HG03064 (cell line): ENCODE data around the gene PBXIP1.

ENCODE experiments used
- ATAC-seq: cut with Tn5 transposase; IDR thresholded peaks from one replicate; pipeline ENCODE4 v1.9.1; 2021; ENCODE audit warnings: low read depth; ENCODE audit not compliant: unreplicated experiment

Gene PBXIP1

GRCh38 chr1:154974102-154974807 lies 18.4 kb upstream of the PBXIP1 start, which contains the start of gene CKS1B:
TSS of gene CKS1B (plus strand) at chr1:154974681. CDS start at chr1:154974746, 65 bp downstream.
- peak; percentile 62 for ATAC-seq

- ATAC-seq = peak; percentile 9
These were observed 17.6 kb upstream of the PBXIP1 start for GRCh38 chr1:154973344-154974101.

GRCh38 chr1:154972517-154973343 lies 16.8 kb upstream of the PBXIP1 start:
- no peak for ATAC-seq

GRCh38 chr1:154972213-154972516 lies 16.3 kb upstream of the PBXIP1 start:
- ATAC-seq = no peak

- ATAC-seq = no peak
These were observed 15.6 kb upstream of the PBXIP1 start for GRCh38 chr1:154971341-154971998.

GRCh38 chr1:154970631-154971340 lies 14.9 kb upstream of the PBXIP1 start, which contains the start of gene SHC1:
TSS of gene SHC1 (minus strand) at chr1:154970747. CDS start at chr1:154970526, 221 bp downstream.
- ATAC-seq = no peak

GRCh38 chr1:154969860-154970452 lies 14.1 kb upstream of the PBXIP1 start:
- no peak for ATAC-seq

- ATAC-seq = no peak
These were observed 13.3 kb upstream of the PBXIP1 start for GRCh38 chr1:154969246-154969645.

GRCh38 chr1:154968731-154969130 lies 12.8 kb upstream of the PBXIP1 start:
- no peak for ATAC-seq

- ATAC-seq = no peak
These were observed 11.5 kb upstream of the PBXIP1 start for GRCh38 chr1:154967331-154967950.

GRCh38 chr1:154966111-154966510 lies 10.2 kb upstream of the PBXIP1 start:
- no peak for ATAC-seq

- ATAC-seq = no peak
These were observed 8.5 kb upstream of the PBXIP1 start for GRCh38 chr1:154964359-154964758.

- ATAC-seq = no peak
These were observed 7.7 kb upstream of the PBXIP1 start for GRCh38 chr1:154963643-154964042.

- ATAC-seq = no peak
These were observed 7.0 kb upstream of the PBXIP1 start for GRCh38 chr1:154962795-154963330.

GRCh38 chr1:154962156-154962749 lies 6.4 kb upstream of the PBXIP1 start:
- peak; percentile 4 for ATAC-seq

- peak; percentile 67 for ATAC-seq
These were observed 5.6 kb upstream of the PBXIP1 start, which contains the start of gene PYGO2 for GRCh38 chr1:154961207-154962155. TSS of gene PYGO2 (minus strand) at chr1:154961782. CDS start at chr1:154961576, 206 bp downstream.

GRCh38 chr1:154960446-154961136 lies 4.7 kb upstream of the PBXIP1 start:
- no peak for ATAC-seq
